ENCODE results near the gene ITPRID2.

ITPRID2 gene

DNA sequence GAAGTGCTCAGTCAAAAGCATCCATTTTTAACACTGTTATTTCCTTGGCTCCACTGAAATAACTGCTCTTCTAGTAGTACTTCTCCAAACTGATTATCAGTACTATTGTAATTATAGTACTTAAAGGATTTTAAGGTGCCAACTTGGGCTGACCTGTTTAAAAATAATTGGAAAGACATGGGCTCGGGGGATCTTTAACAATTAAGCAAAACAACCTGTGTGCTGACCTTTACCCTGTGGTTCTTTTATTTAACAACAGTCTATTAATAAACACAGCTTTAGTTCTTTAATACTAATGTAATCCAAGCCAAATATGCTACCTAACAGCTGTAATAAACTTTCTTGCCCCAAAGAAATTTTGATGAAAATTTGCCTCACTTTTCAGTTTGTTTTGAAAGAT lies 6.9 kb upstream of the ITPRID2 start:
- Mint-ChIP-seq H3K4me1 (no peaks in the 10 kb centered on the region), H3K36me3 (ENCODE audit: low read depth) (no peaks in the 10 kb centered on the region), H3K9me3 (no peaks in the 10 kb centered on the region), H3K4me3 (no peak overlapping the region), H3K27me3 (ENCODE audit: low read depth) (no peaks in the 10 kb centered on the region), H3K27ac (no peak overlapping the region)
- TF ChIP-seq, protein P1, sequence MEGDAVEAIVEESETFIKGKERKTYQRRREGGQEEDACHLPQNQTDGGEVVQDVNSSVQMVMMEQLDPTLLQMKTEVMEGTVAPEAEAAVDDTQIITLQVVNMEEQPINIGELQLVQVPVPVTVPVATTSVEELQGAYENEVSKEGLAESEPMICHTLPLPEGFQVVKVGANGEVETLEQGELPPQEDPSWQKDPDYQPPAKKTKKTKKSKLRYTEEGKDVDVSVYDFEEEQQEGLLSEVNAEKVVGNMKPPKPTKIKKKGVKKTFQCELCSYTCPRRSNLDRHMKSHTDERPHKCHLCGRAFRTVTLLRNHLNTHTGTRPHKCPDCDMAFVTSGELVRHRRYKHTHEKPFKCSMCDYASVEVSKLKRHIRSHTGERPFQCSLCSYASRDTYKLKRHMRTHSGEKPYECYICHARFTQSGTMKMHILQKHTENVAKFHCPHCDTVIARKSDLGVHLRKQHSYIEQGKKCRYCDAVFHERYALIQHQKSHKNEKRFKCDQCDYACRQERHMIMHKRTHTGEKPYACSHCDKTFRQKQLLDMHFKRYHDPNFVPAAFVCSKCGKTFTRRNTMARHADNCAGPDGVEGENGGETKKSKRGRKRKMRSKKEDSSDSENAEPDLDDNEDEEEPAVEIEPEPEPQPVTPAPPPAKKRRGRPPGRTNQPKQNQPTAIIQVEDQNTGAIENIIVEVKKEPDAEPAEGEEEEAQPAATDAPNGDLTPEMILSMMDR (IDR thresholded peaks at IDR 0.05; ENCODE audit: unreplicated experiment in 3 of 3), result no peak

DNA sequence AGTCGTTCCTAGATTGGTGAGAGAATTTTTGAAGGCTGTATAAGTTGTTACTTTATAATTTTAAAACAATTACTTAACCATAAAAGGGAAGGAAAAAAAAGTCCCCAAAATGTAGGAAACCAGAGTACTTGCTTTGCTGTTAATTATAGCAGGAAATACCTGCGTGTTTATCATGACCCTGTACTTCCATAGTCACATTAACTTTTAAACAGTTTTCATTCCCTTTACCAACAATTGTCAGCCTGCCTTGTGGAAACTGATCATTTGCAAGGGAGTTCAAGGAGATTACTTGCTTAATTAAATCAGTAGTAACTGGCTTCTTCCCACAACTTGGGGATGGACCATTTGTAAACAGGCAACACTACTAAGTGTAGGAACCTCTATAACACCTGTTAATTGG lies 6.4 kb upstream of the ITPRID2 start:
- H3K27me3 Mint-ChIP-seq (ENCODE audit: low read depth), result no peaks in the 10 kb centered on the region
- no peak overlapping the region for H3K27ac Mint-ChIP-seq
- no peaks in the 10 kb centered on the region for H3K9me3 Mint-ChIP-seq
- H3K4me1 Mint-ChIP-seq, result peaks cover under 1% of the 10 kb centered on the region
- TF ChIP-seq, protein P1 (IDR thresholded peaks at IDR 0.05; ENCODE audit: unreplicated experiment in 3 of 3), result no peak
- H3K4me3 Mint-ChIP-seq, result no peak overlapping the region
- H3K36me3 Mint-ChIP-seq (ENCODE audit: low read depth), result no peaks in the 10 kb centered on the region

DNA sequence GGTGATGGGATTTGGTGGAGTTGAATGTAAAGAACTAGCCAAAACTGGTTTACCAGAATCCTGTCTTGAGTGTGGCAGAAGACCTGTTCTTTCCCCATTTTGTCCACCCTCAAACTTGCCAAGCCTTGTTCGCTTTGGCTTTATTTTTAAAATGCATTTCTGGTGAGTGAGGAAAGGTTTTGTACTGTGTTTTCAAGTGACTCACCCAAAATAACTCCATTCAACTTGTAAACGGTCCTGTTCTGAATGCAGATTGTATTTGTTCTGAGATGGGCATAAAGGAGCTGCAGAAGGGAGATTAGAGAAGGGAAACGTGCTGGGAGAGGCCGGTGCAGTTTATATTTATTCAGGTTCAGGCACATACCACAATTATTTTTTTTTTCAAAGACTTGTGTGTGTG lies 5.3 kb upstream of the ITPRID2 start:
- Mint-ChIP-seq H3K4me3 (no peak overlapping the region), H3K27ac (no peak overlapping the region), H3K27me3 (ENCODE audit: low read depth) (no peaks in the 10 kb centered on the region), H3K9me3 (no peaks in the 10 kb centered on the region), H3K4me1 (peaks cover 9% of the 10 kb centered on the region), H3K36me3 (ENCODE audit: low read depth) (no peaks in the 10 kb centered on the region)
- TF ChIP-seq, protein P1 (IDR thresholded peaks at IDR 0.05; ENCODE audit: unreplicated experiment in 3 of 3), result no peak

DNA sequence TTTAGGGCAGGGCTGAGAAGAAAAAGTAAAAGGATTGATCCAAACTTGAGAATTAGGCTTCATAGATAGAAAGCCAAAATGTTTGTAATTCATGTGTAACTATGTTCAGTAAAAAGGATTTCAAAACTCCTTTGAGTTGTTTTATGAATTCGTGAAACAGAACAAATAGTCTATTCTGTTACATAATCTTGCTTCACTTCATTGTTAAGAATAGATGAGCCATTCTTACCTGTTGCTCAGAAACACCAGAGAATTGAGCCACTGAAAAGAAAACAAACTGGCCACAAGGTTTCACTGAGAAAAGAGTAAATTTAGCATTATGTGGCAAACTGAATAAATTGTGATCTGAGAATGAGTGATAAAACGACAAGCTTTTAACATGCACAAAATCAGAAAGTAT lies 4.5 kb upstream of the ITPRID2 start:
- Mint-ChIP-seq H3K9me3 (no peaks in the 10 kb centered on the region), H3K4me3 (no peak overlapping the region), H3K27ac (no peak overlapping the region), H3K36me3 (ENCODE audit: low read depth) (no peaks in the 10 kb centered on the region), H3K27me3 (ENCODE audit: low read depth) (no peaks in the 10 kb centered on the region), H3K4me1 (peaks cover 10% of the 10 kb centered on the region)
- TF ChIP-seq, protein P1 (IDR thresholded peaks at IDR 0.05; ENCODE audit: unreplicated experiment in 3 of 3), result no peak

DNA sequence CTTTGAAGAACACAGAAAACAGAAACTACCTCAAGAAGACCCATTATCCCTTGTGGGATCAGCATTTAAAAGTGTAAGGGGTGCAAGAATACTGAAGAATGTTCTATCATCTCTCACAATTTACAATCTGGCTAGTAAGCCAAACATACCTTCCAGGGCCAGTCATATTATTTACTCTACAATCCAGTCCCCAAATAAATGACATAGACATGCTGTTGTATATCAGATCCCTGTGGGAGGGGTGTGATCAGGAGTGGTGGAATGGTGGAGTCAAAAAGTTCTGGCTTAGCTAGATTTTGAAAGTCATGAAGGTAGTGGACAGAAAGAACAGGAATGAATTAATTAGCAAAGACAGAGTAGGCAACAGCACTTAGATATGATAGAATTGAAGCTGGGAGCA lies 1.8 kb upstream of the ITPRID2 start:
- TF ChIP-seq, protein P1 (IDR thresholded peaks at IDR 0.05; ENCODE audit: unreplicated experiment in 3 of 3), result no peak
- Mint-ChIP-seq H3K27me3 (ENCODE audit: low read depth) (no peaks in the 10 kb centered on the region), H3K36me3 (ENCODE audit: low read depth) (peaks cover 11% of the 10 kb centered on the region), H3K4me1 (peaks cover 30% of the 10 kb centered on the region), H3K27ac (peak overlapping the region; percentile 22 to 66 (median 23)), H3K4me3 (peak overlapping the region; percentile 41 to 73 (median 71)), H3K9me3 (no peaks in the 10 kb centered on the region)

DNA sequence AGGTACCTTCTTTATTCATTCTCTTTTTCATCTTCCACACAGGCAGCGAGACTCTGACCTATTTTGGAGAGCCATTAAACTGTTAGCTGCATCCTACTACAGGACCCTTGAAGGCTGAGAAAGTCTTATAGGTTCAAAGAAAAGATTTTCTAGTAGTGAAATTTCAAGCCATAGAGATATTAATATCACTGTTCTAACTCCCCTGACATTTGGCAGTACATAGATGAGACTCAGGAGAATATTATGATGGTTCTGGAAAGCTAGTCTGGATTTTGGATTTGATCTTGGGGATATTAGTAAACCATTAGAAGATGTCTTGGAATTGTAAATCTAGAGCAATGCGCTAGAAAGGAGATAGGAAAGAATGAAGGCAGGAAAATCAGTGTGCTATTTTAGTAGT lies 1.3 kb upstream of the ITPRID2 start:
- Mint-ChIP-seq H3K4me1 (peaks cover 32% of the 10 kb centered on the region), H3K27ac (peak overlapping the region; percentile 22 to 66 (median 23)), H3K4me3 (peak overlapping the region; percentile 49 to 73 (median 71)), H3K36me3 (ENCODE audit: low read depth) (peaks cover 11% of the 10 kb centered on the region), H3K27me3 (ENCODE audit: low read depth) (no peaks in the 10 kb centered on the region), H3K9me3 (no peaks in the 10 kb centered on the region)
- TF ChIP-seq, protein P1 (IDR thresholded peaks at IDR 0.05; ENCODE audit: unreplicated experiment in 3 of 3), result no peak

Measured in nephron (organoid).